Raji (cell line): ENCODE data around the gene GALNT14.

Experiments
- POLR2A ChIP-seq: IDR thresholded peaks from 2 replicates; pipeline ENCODE4 v1.6.1; 2011; ENCODE audit warnings: low read depth, low read length, control low read depth; ENCODE audit not compliant: insufficient read depth

GALNT14 gene

DNA sequence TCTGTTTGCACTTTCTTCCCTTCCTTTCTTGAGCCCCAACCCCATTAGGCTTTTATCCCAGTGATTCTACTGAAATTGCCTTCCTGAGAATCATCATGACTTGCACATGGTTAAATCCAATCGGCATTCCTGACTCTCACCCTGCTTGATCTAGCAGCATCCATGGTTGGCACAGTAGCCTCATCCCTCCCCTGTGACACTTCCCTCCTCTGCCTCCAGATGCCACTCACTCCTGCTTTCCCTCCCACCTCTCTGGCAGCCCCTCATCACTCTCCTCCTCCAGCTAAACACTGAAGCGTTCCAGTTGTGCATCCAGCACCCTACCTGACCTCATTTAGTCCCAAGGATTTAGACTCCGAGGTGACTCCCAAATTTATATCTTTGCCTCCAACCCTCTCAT lies 114.7 kb downstream of the GALNT14 start:
- no peak for TF ChIP-seq POLR2A

DNA sequence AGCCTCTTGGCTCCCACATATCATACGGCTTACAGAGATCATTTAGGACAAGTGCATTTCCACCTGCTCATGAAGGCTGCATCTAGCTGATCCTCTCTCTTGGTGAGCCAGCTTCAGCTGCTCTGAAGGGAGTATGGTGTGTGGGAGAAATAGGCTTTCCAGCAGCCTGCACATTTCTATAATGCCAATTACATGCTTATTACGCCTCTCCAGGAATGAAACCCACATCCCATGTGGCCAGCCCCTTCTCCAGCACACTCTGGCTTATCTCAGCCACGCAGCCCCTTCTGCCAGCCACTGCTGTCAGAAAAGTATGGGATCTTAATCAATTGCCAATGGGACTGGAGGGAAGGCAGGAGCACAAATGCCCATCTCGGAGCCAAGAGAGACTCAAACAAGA lies 117.5 kb downstream of the GALNT14 start:
- no peak for TF ChIP-seq POLR2A

DNA sequence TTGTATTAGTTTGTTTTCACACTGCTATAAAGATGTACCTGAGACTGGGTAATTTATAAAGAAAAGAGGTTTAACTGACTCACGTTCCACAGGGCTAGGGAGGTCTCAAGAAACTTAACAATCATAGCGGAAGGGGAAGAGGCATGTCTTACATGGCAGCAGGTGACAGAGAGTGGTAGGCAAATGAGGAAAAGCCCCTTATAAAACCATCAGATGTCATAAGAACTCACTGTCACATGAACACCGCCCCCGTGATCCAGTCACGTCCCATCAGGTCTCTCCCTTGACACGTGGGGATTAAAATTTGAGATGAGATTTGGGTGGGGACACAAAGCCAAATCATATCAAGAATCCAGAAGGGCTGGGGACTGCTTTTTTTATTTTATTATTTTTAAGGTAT lies 120.0 kb downstream of the GALNT14 start:
- TF ChIP-seq POLR2A: no peak

DNA sequence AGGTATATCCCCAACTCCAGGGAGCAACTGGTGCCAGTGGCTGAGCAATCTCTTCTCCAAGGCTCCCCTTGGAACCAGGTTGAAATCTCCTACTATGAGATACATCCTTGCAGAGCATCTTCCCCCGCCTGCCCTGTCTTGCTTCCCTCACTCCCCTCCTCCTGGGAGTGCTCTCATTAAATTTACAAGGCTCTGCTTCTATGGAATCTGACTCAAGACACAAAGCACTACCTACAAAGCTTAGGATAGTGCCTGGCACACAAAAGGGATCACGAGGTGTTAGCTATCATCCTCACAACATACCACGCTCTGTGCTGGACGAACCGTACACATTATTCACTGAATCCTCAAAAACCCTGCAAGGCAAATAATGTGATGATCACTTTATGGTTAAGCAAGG lies 121.6 kb downstream of the GALNT14 start:
- TF ChIP-seq POLR2A: no peak

DNA sequence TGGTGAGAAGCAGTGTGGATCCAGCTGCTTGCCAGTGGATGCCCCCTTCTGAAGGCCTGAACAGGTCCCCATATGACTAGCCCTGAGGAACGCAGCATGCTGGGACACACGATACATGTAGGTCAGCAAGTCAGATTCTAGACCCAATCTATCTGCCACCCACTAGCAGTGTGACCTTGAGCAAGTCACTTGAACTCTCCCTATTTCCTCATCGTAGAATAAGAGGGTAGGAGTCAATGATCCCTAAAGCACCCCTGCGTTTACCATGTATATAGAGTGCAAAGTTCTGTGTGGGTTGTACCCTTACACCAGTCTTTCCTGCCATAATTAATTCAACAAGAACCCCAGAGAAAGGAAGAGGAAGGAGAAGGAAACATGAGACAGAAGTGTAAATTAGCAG lies 123.7 kb downstream of the GALNT14 start:
- no peak for TF ChIP-seq POLR2A

DNA sequence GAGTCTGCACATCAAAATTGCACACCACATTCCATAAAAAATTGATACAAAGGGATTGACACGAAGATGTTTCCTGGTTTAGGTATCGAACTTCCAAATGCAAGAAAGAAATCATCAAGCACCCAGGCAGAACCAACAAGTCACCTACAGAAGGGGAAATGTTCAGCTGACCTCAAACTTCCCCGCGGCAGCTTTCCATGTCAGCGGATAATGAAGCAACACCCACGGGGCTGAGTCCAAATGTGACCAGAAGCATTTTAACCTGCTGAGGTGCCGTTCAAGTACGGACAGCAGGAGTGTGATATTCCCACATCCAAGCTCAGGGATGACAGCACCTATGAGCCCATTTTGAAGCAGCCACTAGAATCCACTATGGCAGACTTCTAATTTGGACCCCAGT lies 124.9 kb downstream of the GALNT14 start:
- no peak for TF ChIP-seq POLR2A

DNA sequence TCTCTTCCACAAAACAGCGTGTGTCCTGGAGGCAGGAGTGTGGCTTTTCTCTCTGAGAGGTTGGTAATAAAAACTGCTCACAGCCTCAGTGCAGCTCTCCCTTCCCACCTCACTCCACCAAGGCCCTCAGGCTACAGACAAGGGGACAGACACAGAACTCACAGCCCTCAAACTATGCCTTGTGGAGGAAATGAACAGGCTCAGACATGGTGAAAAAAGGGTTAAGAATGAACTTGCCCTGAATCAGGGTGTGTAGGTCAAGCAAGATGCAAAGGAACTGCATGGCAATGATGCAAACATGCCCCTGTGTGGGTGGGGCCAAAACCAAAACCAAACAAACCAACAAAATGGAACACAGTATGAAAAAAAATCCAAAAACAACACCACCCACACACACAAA lies 125.8 kb downstream of the GALNT14 start:
- no peak for TF ChIP-seq POLR2A

DNA sequence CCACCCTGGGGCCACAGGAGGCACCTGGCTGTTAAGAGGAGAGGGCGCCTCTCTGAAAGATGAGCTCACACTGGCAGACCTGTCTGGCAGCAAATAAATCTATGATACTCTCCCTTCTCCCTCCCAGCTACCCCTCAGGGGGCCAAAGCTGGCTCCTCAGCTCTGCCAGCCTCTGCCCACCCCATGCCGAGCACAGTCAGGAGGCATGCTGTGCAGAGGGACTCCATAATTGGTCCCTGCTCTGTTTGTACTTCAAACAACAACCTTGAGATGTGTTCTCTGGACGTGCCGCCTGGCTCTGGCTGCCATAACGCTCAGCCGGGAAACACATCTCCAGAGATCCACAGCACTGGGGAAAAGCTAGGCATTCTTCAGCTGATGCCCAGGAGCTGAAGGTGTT lies 126.7 kb downstream of the GALNT14 start:
- TF ChIP-seq POLR2A: no peak

DNA sequence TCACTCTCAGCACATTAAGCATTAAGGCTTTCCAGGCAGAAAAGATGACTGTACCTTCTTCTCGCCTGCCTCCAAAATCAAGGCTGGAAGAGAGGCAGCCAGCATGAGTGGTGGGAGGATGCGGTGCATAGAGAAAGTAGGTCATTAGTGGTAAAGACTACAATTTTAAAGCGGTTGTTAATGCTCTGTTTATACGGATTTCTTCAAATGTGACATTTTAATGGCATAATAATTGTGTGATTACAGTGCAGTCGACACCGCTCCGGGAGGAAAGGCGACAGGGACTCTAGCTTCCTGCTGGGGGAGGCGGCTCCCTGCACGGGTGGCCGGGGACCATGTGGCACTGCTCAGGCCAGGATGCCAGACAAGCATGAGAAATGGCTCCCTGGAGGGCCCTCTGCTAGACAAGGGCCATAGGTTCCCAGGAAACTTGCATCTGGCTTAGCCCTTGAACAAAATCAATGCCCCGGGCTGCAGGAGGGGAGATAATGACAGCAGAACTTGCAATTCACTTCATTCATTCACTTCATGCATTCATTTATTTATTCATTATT lies 129.6 kb downstream of the GALNT14 start:
- TF ChIP-seq POLR2A: no peak

DNA sequence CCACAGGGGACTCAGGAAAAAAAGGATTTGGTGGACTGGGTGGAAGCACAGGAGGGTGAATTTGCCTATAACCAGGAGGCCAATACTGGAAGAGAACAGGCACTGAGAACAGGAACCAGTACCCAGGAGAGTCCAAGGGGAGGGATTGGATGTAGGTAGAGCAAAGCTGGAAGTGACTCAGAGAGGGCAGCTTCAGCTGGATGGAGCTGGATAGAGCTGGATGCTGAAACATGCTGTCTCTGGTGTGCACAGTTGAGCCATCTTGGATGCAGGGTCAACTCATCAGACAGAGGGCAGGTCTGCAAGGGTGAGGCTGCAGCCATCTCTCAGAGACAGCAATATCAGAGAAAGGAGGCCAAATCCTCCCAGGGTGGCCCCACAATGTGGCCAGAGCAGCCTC lies 134.0 kb downstream of the GALNT14 start:
- no peak for TF ChIP-seq POLR2A

DNA sequence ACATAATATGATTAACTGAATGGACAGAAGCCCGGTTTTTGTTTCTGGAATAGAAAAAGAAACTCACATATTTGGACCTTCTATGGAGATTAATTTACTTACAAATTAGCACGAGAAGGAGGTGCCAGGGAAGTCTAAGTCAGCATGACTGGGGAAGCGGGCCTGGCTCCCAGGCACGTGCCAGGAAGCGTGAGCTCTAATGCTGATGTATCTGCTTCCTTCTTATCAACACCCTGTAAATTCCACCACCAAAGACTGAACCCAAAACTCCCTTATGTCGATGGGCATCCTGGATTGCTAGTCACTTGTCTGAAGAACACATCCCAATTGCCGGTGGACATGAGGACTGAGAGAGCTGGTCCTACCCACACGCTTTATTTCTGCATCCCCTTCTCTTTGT lies 134.5 kb downstream of the GALNT14 start:
- TF ChIP-seq POLR2A: no peak

DNA sequence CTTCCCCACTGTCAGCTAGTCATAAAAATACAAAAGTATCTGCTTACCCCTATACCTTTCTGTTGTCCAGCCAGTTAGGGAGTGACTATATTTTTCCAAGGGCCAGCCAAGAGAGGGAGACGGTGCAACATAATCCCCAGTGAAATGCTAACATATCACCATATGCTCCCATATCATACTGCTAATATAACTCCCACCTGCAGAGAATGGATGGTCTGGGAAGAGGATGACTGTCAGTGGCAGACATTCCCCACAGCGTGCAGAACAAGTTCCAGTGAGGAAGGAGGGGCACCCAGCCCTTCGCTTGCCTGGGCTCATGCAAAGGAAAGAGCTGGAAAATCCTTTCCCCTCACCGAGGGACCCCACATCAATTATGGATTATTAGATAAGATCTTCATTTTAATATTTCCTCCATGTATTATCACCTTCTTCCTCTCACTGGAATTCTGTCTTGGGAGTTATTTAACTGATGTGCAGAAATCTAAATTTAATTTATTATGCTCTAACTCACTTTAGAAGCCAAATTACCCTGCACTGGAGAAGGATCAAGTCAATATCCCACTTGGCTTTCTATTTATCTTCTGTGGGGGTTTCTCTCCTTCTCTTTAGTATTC lies 135.6 kb downstream of the GALNT14 start:
- no peak for TF ChIP-seq POLR2A

DNA sequence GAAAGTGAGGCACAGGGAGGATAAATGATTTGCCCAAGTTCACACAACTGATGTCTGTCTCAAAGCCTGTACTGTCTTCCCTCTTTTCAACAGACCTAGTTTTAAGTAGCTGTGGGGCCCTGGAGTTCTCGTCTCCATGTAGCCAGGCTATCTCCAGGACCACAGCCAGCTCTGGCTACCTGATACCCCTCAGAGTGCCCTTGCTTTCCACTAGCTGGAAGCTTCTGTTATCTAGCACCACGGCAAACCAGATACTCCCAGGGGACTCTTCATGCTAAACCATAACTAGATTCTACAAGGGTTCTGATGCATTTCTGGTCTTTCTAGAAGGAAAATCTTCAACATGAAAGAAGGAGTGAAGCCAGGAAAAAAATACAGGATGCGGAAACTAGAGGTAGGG lies 137.3 kb downstream of the GALNT14 start:
- TF ChIP-seq POLR2A: no peak

DNA sequence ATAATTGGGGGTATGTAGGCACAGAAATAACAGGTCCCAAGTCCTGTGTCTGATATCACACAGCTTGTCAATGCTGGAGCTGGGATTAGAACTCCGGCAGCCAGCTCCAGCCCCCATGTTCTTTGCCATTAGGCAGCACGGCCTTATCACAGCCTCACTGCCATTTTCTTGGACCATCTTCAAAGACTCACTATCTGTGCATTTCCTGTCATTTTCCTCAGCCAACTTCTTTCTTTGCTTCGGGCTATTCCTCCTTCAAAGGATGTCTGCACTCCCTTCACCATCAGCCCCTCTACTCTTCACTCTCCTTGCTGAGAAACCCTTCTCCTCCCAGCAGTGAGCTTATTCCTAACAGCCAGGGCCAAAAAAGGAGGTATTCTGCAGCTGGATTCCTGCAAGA lies 139.6 kb downstream of the GALNT14 start:
- no peak for TF ChIP-seq POLR2A

DNA sequence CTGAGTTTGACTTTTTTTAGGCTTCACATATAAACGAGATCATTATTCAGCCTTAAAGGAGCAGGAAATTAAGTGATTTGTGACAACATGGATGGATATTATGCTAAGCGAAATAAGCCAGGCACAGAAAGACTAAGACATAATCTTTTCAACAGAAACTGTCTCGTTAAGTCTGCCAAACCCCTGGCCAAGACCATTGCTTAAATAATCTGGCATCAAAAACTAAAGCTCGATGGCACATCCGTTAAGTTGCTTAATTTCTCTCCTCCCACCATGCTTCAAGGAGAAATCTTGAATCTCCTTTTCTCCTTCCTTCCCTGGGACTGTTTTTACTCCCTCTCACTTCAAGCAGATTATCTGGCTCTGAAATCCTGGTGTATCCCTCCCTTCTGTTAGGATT lies 140.3 kb downstream of the GALNT14 start:
- no peak for TF ChIP-seq POLR2A

DNA sequence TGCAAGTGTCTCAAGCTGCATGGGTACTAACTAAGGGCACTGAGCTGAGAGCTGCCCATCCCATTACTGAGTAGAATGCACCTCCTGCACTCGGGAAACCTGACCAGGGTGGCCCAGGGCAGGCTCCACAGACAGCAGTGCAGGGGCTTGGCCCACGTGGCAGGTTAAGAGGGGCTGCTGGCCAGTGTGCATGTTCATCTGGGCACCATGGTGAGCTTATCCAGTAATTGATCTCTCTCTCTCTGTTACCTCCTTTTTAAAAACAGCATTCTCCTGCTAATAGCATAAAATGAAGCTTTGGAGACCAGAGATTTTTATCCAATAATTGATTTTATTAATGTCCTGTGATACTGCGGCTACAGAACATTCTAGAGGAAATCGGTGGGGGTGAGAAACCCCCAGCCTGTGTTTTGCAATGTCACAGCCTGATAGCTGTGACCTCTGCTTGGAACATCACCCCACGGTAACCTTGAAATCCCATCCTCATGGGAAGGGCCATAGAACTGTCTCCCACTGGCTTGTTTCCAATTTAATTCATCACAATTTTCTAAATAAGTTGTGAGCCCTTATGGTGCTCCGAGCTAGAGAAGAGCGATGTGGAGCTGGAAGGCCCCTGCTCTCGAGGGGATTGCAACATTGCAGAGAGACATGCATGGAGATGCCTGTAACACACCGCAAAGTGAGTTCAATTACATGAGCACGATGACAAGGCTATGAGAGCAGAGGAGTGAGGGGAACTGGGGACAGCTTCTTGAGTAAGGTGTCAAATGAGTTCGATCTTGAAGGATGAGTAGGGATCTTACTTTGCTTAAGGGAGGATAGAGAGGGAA lies 143.8 kb downstream of the GALNT14 start:
- no peak for TF ChIP-seq POLR2A
